Adipocyte (in vitro differentiated cells): ENCODE data around the gene FAM72C.
"Not testable (repeated sequence)": the region's sequence is repeated elsewhere in the genome, so short reads cannot be mapped to it uniquely, and the experiment has no call there.

ENCODE experiments used
- DNase-seq: peaks from one replicate; pipeline ENCODE4 v3.0.0-alpha.2; 2015; ENCODE audit warnings: low read depth
- H3K27me3 ChIP-seq: replicated peaks from 2 replicates; pipeline ENCODE4 v1.7.0; 2013; ENCODE audit warnings: mild to moderate bottlenecking, low read length, moderate library complexity; ENCODE audit not compliant: control insufficient read depth, insufficient read depth
- H3K36me3 ChIP-seq: 2 replicates; pipeline ENCODE4 v1.7.0; 2013; ENCODE audit warnings: low read length, mild to moderate bottlenecking, moderate library complexity; ENCODE audit not compliant: control insufficient read depth, insufficient read depth, severe bottlenecking
- H3K4me1 ChIP-seq: 2 replicates; pipeline ENCODE4 v1.7.0; 2013; ENCODE audit warnings: mild to moderate bottlenecking, low read length, moderate library complexity; ENCODE audit not compliant: control insufficient read depth, insufficient read depth
- H3K4me3 ChIP-seq: 2 replicates; pipeline ENCODE4 v1.7.0; 2013; ENCODE audit warnings: mild to moderate bottlenecking, low read length, moderate library complexity
- H3K9ac ChIP-seq: 2 replicates; pipeline ENCODE4 v1.7.0; 2013; ENCODE audit warnings: mild to moderate bottlenecking, low read length, moderate library complexity
- H3K9me3 ChIP-seq: 2 replicates; pipeline ENCODE4 v1.7.0; 2013; ENCODE audit warnings: mild to moderate bottlenecking, low read length, moderate library complexity; ENCODE audit not compliant: control insufficient read depth

The FAM72C gene

GRCh38 chr1:143971924-143972700 is at the start of gene FAM72C:
Gene FAM72C, minus strand, starts transcription at chr1:143971986. Its CDS starts 845 bp downstream, at chr1:143971141.
- H3K4me3 ChIP-seq, H3K4me1 ChIP-seq, H3K9me3 ChIP-seq, H3K36me3 ChIP-seq, H3K9ac ChIP-seq, H3K27me3 ChIP-seq, DNase-seq: not testable (repeated sequence)

GRCh38 chr1:144020001-144020738 is 48.4 kb upstream of the FAM72C start:
- H3K27me3 ChIP-seq, H3K4me3 ChIP-seq, H3K36me3 ChIP-seq, H3K9ac ChIP-seq, H3K4me1 ChIP-seq, DNase-seq, H3K9me3 ChIP-seq: not testable (repeated sequence)

GRCh38 chr1:144019101-144019500 is 47.3 kb upstream of the FAM72C start:
- H3K9ac ChIP-seq, H3K4me3 ChIP-seq, DNase-seq, H3K36me3 ChIP-seq, H3K27me3 ChIP-seq, H3K4me1 ChIP-seq, H3K9me3 ChIP-seq: not testable (repeated sequence)

GRCh38 chr1:144015180-144015966 is 43.6 kb upstream of the FAM72C start:
- not testable (repeated sequence) for H3K9me3 ChIP-seq, H3K4me1 ChIP-seq, H3K36me3 ChIP-seq, H3K9ac ChIP-seq, H3K27me3 ChIP-seq, DNase-seq, H3K4me3 ChIP-seq

- not testable (repeated sequence) for H3K4me1 ChIP-seq, H3K27me3 ChIP-seq, H3K9ac ChIP-seq, H3K36me3 ChIP-seq, DNase-seq, H3K4me3 ChIP-seq, H3K9me3 ChIP-seq
Observed at GRCh38 chr1:144014528-144014927, 42.7 kb upstream of the FAM72C start.

GRCh38 chr1:144014121-144014520 is 42.3 kb upstream of the FAM72C start:
- H3K9ac ChIP-seq, H3K36me3 ChIP-seq, DNase-seq, H3K27me3 ChIP-seq, H3K9me3 ChIP-seq, H3K4me1 ChIP-seq, H3K4me3 ChIP-seq: not testable (repeated sequence)

- not testable (repeated sequence) for H3K9ac ChIP-seq, DNase-seq, H3K9me3 ChIP-seq, H3K36me3 ChIP-seq, H3K4me1 ChIP-seq, H3K4me3 ChIP-seq, H3K27me3 ChIP-seq
Observed at GRCh38 chr1:144012168-144012733, 40.5 kb upstream of the FAM72C start.

GRCh38 chr1:144009410-144009809 is 37.6 kb upstream of the FAM72C start:
- not testable (repeated sequence) for H3K9me3 ChIP-seq, H3K4me3 ChIP-seq, H3K9ac ChIP-seq, H3K4me1 ChIP-seq, H3K27me3 ChIP-seq, H3K36me3 ChIP-seq, DNase-seq

- not testable (repeated sequence) for H3K4me1 ChIP-seq, H3K4me3 ChIP-seq, H3K36me3 ChIP-seq, H3K9ac ChIP-seq, DNase-seq, H3K9me3 ChIP-seq, H3K27me3 ChIP-seq
Observed at GRCh38 chr1:144004259-144004658, 32.5 kb upstream of the FAM72C start.

GRCh38 chr1:144003306-144004029 is 31.7 kb upstream of the FAM72C start:
- not testable (repeated sequence) for H3K27me3 ChIP-seq, H3K4me1 ChIP-seq, H3K4me3 ChIP-seq, H3K9me3 ChIP-seq, H3K36me3 ChIP-seq, H3K9ac ChIP-seq, DNase-seq
